DOHH2 (cell line): ENCODE results near the gene MRPL38.
A peak's percentile ranks its signal among the peaks of the same experiment; 100 is the strongest.

Experiments
- CTCF ChIP-seq: fragments of 200-600 bp; sonication (generic); IDR thresholded peaks from one replicate; pipeline ENCODE4 v1.5.1; 2014; ENCODE audit warnings: antibody characterized with exemption, mild to moderate bottlenecking, low read depth, low read length; ENCODE audit not compliant: poor library complexity, severe bottlenecking
- EZH2phosphoT487 ChIP-seq: fragments of 200-600 bp; sonication (generic); IDR thresholded peaks from 2 replicates; pipeline ENCODE4 v1.6.1; 2017; ENCODE audit warnings: borderline replicate concordance, mild to moderate bottlenecking, antibody characterized with exemption, low read length, moderate library complexity, mixed read lengths

GRCh38 chr17:75864448-75864871 lies 40.2 kb downstream of the MRPL38 start:
- TF ChIP-seq CTCF = peak; percentile 15
- TF ChIP-seq EZH2phosphoT487 = no peak
